K562 (cell line): ENCODE measurements around the gene RSPH3.

Experiments used
- MXI1 ChIP-seq: IDR thresholded peaks from 2 replicates; pipeline ENCODE4 v1.6.1; 2011; ENCODE audit warnings: low read depth, mild to moderate bottlenecking, improper control_type of control experiment, low read length
- ZNF12 ChIP-seq: sonication (generic); formaldehyde crosslinking; IDR thresholded peaks from 2 replicates; pipeline ENCODE4 v1.4.0; 2020; ENCODE audit warnings: mild to moderate bottlenecking, missing genetic modification reagents

GRCh38 chr6:158955255-158955654 lies 44.7 kb downstream of the RSPH3 start:
- TF ChIP-seq ZNF12 (no peak), MXI1 (no peak)
